Measurements from ENCODE around the gene BPIFA1.

Gene BPIFA1

GRCh38 chr20:33291416-33291815 is 55.6 kb downstream of the BPIFA1 start:
- H3K27ac ChIP-seq = no peak overlapping the region
- no peak for TF ChIP-seq CTCF (conservative IDR thresholded peaks at IDR 0.05)

DNA sequence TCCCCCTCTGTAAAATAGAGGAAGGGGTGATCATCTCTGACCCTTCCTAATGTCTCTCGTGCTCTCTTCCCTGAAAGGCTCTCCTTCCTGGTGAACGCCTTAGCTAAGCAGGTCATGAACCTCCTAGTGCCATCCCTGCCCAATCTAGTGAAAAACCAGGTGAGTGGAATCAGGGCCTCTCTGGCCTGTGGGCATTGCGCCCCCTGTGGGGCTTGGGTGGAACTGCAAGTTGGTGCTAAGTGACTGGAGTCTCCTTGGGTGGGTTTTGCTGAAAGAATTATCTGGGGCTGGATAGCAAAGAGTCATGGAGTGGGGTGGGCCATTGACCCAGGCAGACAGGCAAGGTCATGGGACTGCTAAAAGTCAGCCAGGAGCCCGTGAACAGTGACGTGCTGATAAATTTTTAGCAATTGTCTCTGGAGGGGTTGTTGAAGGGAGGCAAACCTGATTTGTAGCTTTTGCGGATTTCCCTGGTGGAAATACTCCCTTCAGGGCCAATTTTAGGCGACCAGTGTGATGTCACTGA is 56.1 kb downstream of the BPIFA1 start:
- TF ChIP-seq CTCF (conservative IDR thresholded peaks at IDR 0.05) = peak; percentile 87
- no peak overlapping the region for H3K27ac ChIP-seq

All from VCaP (cell line).